ENCODE measurements around the gene SRA1. TPM values are rescaled to one million over a fixed set of nuclear protein-coding genes. Genes with fewer than 3 reads are reported as not detected.

Gene SRA1
- total RNA-seq, 2 donors from 2014 or later = 10.9 to 12.5 TPM

DNA sequence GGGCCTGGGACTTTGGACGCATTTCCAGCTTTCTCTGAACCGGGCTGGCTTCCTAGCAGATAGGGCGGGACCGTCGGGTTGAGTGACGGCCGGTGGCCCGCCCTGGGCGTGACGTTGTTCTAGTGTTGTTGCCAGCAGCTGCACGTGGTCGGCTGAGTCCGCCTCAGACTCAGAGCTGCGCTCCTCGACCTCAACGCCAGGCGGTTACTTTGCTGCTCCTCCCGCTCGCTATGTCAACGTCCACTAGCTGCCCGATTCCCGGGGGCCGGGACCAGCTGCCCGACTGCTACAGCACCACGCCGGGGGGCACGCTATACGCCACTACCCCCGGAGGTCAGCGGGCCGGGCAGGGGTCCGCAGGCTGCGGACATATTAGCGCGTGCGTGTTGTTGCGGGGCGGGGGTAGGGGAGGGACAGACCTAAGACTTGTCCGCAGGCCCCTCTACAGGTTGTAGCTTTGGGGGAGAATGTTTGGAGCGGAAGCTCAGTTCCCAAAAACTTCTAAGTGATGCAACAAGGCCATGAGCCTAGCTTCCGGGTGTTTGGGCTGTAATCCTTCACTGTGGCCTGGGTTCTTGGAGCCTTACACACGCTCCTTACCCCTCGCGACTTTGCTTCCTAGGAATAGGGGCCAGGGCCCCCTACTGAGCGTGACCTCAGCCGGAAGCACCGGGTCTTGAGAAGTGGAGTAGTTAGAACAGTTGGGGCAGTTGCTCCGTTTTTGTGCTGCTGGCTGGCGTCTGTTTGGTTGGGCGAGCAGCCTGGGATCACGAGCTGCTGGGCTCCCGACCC, 9.6 kb downstream of the SRA1 start, which contains the start of gene EIF4EBP3:
Gene EIF4EBP3 (plus strand): TSS at position 155 of the 792 bp plus-strand sequence. CDS start 76 bp downstream, at position 231.
- H3K4me3 ChIP-seq = no peak within 1 kb of the TSS
- H3K27me3 ChIP-seq = no peaks in the 10 kb centered on the region
- intact Hi-C loops (cut with DNase I) = no loop called here
- peak; percentile 93 to 95 (median 94) for TF ChIP-seq POLR2A (IDR thresholded peaks at IDR 0.05)
- TF ChIP-seq, protein P1, sequence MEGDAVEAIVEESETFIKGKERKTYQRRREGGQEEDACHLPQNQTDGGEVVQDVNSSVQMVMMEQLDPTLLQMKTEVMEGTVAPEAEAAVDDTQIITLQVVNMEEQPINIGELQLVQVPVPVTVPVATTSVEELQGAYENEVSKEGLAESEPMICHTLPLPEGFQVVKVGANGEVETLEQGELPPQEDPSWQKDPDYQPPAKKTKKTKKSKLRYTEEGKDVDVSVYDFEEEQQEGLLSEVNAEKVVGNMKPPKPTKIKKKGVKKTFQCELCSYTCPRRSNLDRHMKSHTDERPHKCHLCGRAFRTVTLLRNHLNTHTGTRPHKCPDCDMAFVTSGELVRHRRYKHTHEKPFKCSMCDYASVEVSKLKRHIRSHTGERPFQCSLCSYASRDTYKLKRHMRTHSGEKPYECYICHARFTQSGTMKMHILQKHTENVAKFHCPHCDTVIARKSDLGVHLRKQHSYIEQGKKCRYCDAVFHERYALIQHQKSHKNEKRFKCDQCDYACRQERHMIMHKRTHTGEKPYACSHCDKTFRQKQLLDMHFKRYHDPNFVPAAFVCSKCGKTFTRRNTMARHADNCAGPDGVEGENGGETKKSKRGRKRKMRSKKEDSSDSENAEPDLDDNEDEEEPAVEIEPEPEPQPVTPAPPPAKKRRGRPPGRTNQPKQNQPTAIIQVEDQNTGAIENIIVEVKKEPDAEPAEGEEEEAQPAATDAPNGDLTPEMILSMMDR (IDR thresholded peaks at IDR 0.05) = peak; percentile 31 to 93 (median 84)
- peak within 1 kb of the TSS; percentile 82 to 99 (median 98) for H3K27ac ChIP-seq
- ATAC-seq (peak; percentile 97), DNase-seq (peak; percentile 98 to 99 (median 99))
- 2 to 3% methylated on average over 19 to 52 of the region's 52 CpGs for WGBS, 2 donors
- H3K36me3 ChIP-seq (replicated peaks in 1 of 2; ENCODE audit: insufficient read depth in 1 of 2, low read depth in 2 of 2) = peaks cover 0 to 17% of the 10 kb centered on the region in 2 donors
- H3K9me3 ChIP-seq = no peaks in the 10 kb centered on the region
- H3K4me1 ChIP-seq = peaks cover 43% of the 10 kb centered on the region

- Histone ChIP-seq H3K4me3 (no peak overlapping the region), H3K27ac (peak overlapping the region; percentile 82 to 99 (median 98)), H3K9me3 (no peaks in the 10 kb centered on the region), H3K36me3 (replicated peaks in 1 of 2; ENCODE audit: insufficient read depth in 1 of 2, low read depth in 2 of 2) (peaks cover 0 to 21% of the 10 kb centered on the region in 2 donors), H3K27me3 (no peaks in the 10 kb centered on the region), H3K4me1 (peaks cover 43% of the 10 kb centered on the region)
- intact Hi-C loops (cut with DNase I) = no loop called here
- no peak for TF ChIP-seq POLR2A (IDR thresholded peaks at IDR 0.05)
- TF ChIP-seq, protein P1 (IDR thresholded peaks at IDR 0.05) = no peak
- ATAC-seq (peak; percentile 3), DNase-seq (peak in 2 of 4 donors; percentile 24 to 40)
- 39 to 43% methylated on average over 10 to 13 of the region's 13 CpGs for WGBS, 2 donors
Observed at GRCh38 chr5:140546851-140547507, 10.3 kb downstream of the SRA1 start.

- WGBS, 2 donors = 99% methylated on average over 10 of the region's 10 CpGs
- Histone ChIP-seq H3K4me1 (peaks cover 43% of the 10 kb centered on the region), H3K27me3 (no peaks in the 10 kb centered on the region), H3K9me3 (no peaks in the 10 kb centered on the region), H3K4me3 (no peak overlapping the region), H3K27ac (peak overlapping the region in 1 of 4 donors; percentile 98), H3K36me3 (replicated peaks in 1 of 2; ENCODE audit: insufficient read depth in 1 of 2, low read depth in 2 of 2) (peaks cover under 1 to 24% of the 10 kb centered on the region in 2 donors)
- intact Hi-C loops (cut with DNase I) = no loop called here
- ATAC-seq (no peak), DNase-seq (no peak)
- TF ChIP-seq POLR2A (IDR thresholded peaks at IDR 0.05) = no peak
- TF ChIP-seq, protein P1 (IDR thresholded peaks at IDR 0.05) = no peak
Observed at GRCh38 chr5:140545606-140546005, 11.7 kb downstream of the SRA1 start.

GRCh38 chr5:140544986-140545385, 12.3 kb downstream of the SRA1 start:
- no peak overlapping the region for H3K4me3 ChIP-seq
- intact Hi-C loops (cut with DNase I) = no loop called here
- no peaks in the 10 kb centered on the region for H3K27me3 ChIP-seq
- TF ChIP-seq POLR2A (IDR thresholded peaks at IDR 0.05) = no peak
- TF ChIP-seq, protein P1 (IDR thresholded peaks at IDR 0.05) = no peak
- no peak overlapping the region for H3K27ac ChIP-seq
- H3K36me3 ChIP-seq (replicated peaks in 1 of 2; ENCODE audit: insufficient read depth in 1 of 2, low read depth in 2 of 2) = peaks cover 4 to 27% of the 10 kb centered on the region in 2 donors
- no peak for DNase-seq
- ATAC-seq = no peak
- 95 to 97% methylated on average over 7 of the region's 7 CpGs for WGBS, 2 donors
- H3K4me1 ChIP-seq = peaks cover 41% of the 10 kb centered on the region
- no peaks in the 10 kb centered on the region for H3K9me3 ChIP-seq

All from body of pancreas (tissue), 4 donors.